CD4-positive, alpha-beta T cell (primary cell): Measurements from ENCODE around the gene PTPRM. TPM values are rescaled to one million over a fixed set of nuclear protein-coding genes. Genes with fewer than 3 reads are reported as not detected.

Experiments
- ATAC-seq: fragments of 200-7000 bp; cut with Tn5 transposase; one replicate; pipeline ENCODE4 v1.10.0; 2022; ENCODE audit warnings: mild to moderate bottlenecking; ENCODE audit not compliant: poor library complexity
- CTCF ChIA-PET: fragments of 350-600 bp; sonication (Branson Sonifier 250); formaldehyde crosslinking; loops from one replicate; lab custom pipeline; 2021; ENCODE audit warnings: antibody characterized with exemption, inconsistent platforms; lab: Charles Lee
- POLR2A ChIA-PET: fragments of 350-600 bp; sonication (Branson Sonifier 250); formaldehyde crosslinking; loops from one replicate; lab custom pipeline; 2021; ENCODE audit warnings: antibody characterized with exemption, inconsistent platforms; lab: Charles Lee
- DNase-seq, 14 experiments: peaks; one replicate each; pipeline ENCODE4 v3.0.0-alpha.2; 2013 to 2020; ENCODE audit warnings: mixed read lengths in 2 of 14
- H3K27ac ChIP-seq, 2 donors: one replicate each; pipeline versions ENCODE4 v1.5.1 to v1.7.0; 2013; ENCODE audit warnings: low read length in 2 of 2, low read depth in 1 of 2, mild to moderate bottlenecking in 1 of 2
- H3K27me3 ChIP-seq, 2 experiments: 1 replicate in 1 of 2; 2 replicates in 1 of 2; pipeline versions ENCODE4 v1.6.1 to v1.7.0; 2013; ENCODE audit warnings: low read length in 2 of 2, control low read depth in 1 of 2, mild to moderate bottlenecking in 1 of 2, moderate library complexity in 1 of 2; ENCODE audit not compliant: insufficient read depth in 2 of 2, control insufficient read depth in 1 of 2
- H3K36me3 ChIP-seq: one replicate; pipeline ENCODE4 v1.6.1; 2013; ENCODE audit warnings: low read length, control low read depth; ENCODE audit not compliant: insufficient read depth
- H3K4me1 ChIP-seq: one replicate; pipeline ENCODE4 v1.6.1; 2013; ENCODE audit warnings: low read length, control low read depth; ENCODE audit not compliant: insufficient read depth
- H3K4me3 ChIP-seq: one replicate; pipeline ENCODE4 v1.5.1; 2013; ENCODE audit warnings: mild to moderate bottlenecking, low read length, moderate library complexity
- H3K9me3 ChIP-seq, 2 experiments: 1 replicate in 1 of 2; 2 replicates in 1 of 2; pipeline versions ENCODE4 v1.6.1 to v1.7.0; 2013; ENCODE audit warnings: low read length in 2 of 2, mild to moderate bottlenecking in 2 of 2, control low read depth in 1 of 2, moderate library complexity in 1 of 2; ENCODE audit not compliant: control insufficient read depth in 1 of 2, insufficient read depth in 1 of 2
- H3K27ac Mint-ChIP-seq: one replicate; pipeline ENCODE4 v1.8.0; 2020; ENCODE audit warnings: mixed read lengths
- H3K27me3 Mint-ChIP-seq: one replicate; pipeline ENCODE4 v1.8.0; 2021; ENCODE audit warnings: mixed read lengths
- H3K36me3 Mint-ChIP-seq: one replicate; pipeline ENCODE4 v1.8.0; 2021; ENCODE audit warnings: low read depth, mixed read lengths
- H3K4me1 Mint-ChIP-seq: one replicate; pipeline ENCODE4 v1.8.0; 2021; ENCODE audit warnings: low read depth, mixed read lengths
- H3K4me3 Mint-ChIP-seq: one replicate; pipeline ENCODE4 v1.8.0; 2020; ENCODE audit warnings: mild to moderate bottlenecking, mixed read lengths
- H3K9me3 Mint-ChIP-seq: one replicate; pipeline ENCODE4 v1.8.0; 2020; ENCODE audit warnings: mixed read lengths
- CTCF ChIP-seq: fragments of 200-600 bp; IDR thresholded peaks from one replicate; pipeline ENCODE4 v1.8.0; 2022; ENCODE audit warnings: antibody characterized with exemption, mild to moderate bottlenecking
- intact Hi-C, 2 experiments: fragments of 100-400 bp; cut with DNase I in 1 of 2; cut with micrococcal nuclease in 1 of 2; formaldehyde crosslinking; loops; one replicate each; pipeline versions ENCODE4 v1.15.1 to v1.9.0; 2023 to 2025; cut with DNase I, micrococcal nuclease
- total RNA-seq, 174 experiments: library from RNA in 2 of 174; stranded (reverse) in 2 of 174; gene quantifications; one replicate each; pipeline ENCODE4 v1.2.3 and lab custom pipeline; 2021 to 2026

The PTPRM gene
- total RNA-seq, 2 experiments from 2014 or later: 21.7 to 21.9 TPM

GRCh38 chr18:8274370-8274769 is 707.3 kb downstream of the PTPRM start:
- no peaks in the 10 kb centered on the region for H3K9me3 Mint-ChIP-seq
- Histone ChIP-seq H3K36me3 (no peaks in the 10 kb centered on the region), H3K4me1 (no peaks in the 10 kb centered on the region), H3K27ac (no peak overlapping the region), H3K4me3 (no peak overlapping the region), H3K27me3 (no peaks in the 10 kb centered on the region), H3K9me3 (no peaks in the 10 kb centered on the region)
- CTCF ChIA-PET: no interaction called here
- H3K27me3 Mint-ChIP-seq: no peaks in the 10 kb centered on the region
- H3K36me3 Mint-ChIP-seq: no peaks in the 10 kb centered on the region
- H3K4me1 Mint-ChIP-seq: no peaks in the 10 kb centered on the region
- DNase-seq (no peak), ATAC-seq (no peak)
- H3K27ac Mint-ChIP-seq: no peak overlapping the region
- no peak overlapping the region for H3K4me3 Mint-ChIP-seq
- intact Hi-C loops: no loop called here
- POLR2A ChIA-PET: no interaction called here
- no peak for TF ChIP-seq CTCF

DNA sequence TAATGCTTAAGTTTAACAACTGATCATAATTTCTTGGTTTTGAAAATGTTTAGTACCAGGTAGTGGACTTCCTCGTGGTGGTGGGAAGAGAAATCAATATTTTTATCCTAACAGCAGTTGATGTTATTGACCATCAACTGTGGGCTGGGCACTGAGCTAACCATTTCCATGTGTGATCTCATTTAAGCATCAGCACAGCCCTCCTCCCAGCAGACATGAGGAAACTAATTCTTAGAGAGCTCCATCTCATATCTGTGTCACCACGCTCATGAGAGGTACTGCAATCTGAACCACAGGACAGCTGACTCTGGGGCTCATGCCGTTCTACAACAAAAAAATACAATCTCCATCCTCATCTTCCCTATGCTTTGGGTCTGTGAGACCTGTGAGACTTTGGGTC is 709.3 kb downstream of the PTPRM start:
- Mint-ChIP-seq H3K27ac (no peak overlapping the region), H3K27me3 (no peaks in the 10 kb centered on the region), H3K9me3 (no peaks in the 10 kb centered on the region), H3K36me3 (no peaks in the 10 kb centered on the region), H3K4me3 (no peak overlapping the region), H3K4me1 (no peaks in the 10 kb centered on the region)
- no peaks in the 10 kb centered on the region for H3K9me3 ChIP-seq
- no peak for TF ChIP-seq CTCF
- ChIA-PET POLR2A (no interaction called here), CTCF (interaction anchor here (0.7 kb wide), 1 partner anchor 9 kb away, joined by 3 read pairs; no protein-coding TSS in a partner anchor)
- intact Hi-C loops: no loop called here
- ATAC-seq (no peak), DNase-seq (no peak)
- H3K4me1 ChIP-seq: no peaks in the 10 kb centered on the region
- H3K36me3 ChIP-seq: no peaks in the 10 kb centered on the region
- no peaks in the 10 kb centered on the region for H3K27me3 ChIP-seq
- no peak overlapping the region for H3K4me3 ChIP-seq
- no peak overlapping the region for H3K27ac ChIP-seq

DNA sequence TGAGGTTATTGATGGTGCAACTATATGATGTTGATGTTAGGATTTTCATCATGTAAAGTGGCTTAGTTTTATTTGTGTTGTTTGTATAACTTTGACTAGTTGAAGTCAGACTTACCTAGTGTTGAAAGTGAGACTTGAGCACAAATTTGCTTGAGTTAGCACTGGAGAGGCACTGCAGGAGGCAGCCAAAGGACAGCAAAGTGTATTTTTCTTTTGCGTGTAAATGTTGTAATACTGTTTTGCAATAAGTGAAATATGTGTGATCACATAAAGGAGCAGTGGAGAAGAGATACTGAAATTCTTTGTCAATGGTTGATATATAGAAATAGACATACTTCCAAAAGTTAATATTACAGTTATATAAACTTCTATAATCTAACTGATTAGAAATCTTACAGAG is 710.2 kb downstream of the PTPRM start:
- POLR2A ChIA-PET: no interaction called here

More for the DNA sequence above, 710.2 kb downstream of the PTPRM start:
- H3K27me3 ChIP-seq: no peaks in the 10 kb centered on the region
- no peaks in the 10 kb centered on the region for H3K27me3 Mint-ChIP-seq
- no peak overlapping the region for H3K4me3 ChIP-seq
- H3K27ac ChIP-seq: no peak overlapping the region
- intact Hi-C loops: no loop called here
- ATAC-seq: no peak
- CTCF ChIA-PET: no interaction called here
- no peaks in the 10 kb centered on the region for H3K36me3 ChIP-seq
- TF ChIP-seq CTCF: no peak
- H3K9me3 Mint-ChIP-seq: peaks cover 2% of the 10 kb centered on the region
- no peaks in the 10 kb centered on the region for H3K4me1 Mint-ChIP-seq
- no peak overlapping the region for H3K27ac Mint-ChIP-seq
- H3K4me3 Mint-ChIP-seq: no peak overlapping the region
- no peaks in the 10 kb centered on the region for H3K9me3 ChIP-seq
- no peaks in the 10 kb centered on the region for H3K36me3 Mint-ChIP-seq
- DNase-seq: no peak
- H3K4me1 ChIP-seq: no peaks in the 10 kb centered on the region
